ENCODE measurements around the gene FARSA. TPM values are rescaled to one million over a fixed set of nuclear protein-coding genes. Genes with fewer than 3 reads are reported as not detected.

The FARSA gene
- total RNA-seq, 2 experiments from 2014 or later, result 128 to 138 TPM

GRCh38 chr19:12884627-12884925, 48.9 kb downstream of the FARSA start:
- Mint-ChIP-seq H3K4me3 (peak overlapping the region; percentile 86), H3K27me3 (no peaks in the 10 kb centered on the region), H3K9me3 (peaks cover 7% of the 10 kb centered on the region), H3K36me3 (ENCODE audit: low read depth) (no peaks in the 10 kb centered on the region), H3K4me1 (ENCODE audit: low read depth) (peaks cover 18% of the 10 kb centered on the region), H3K27ac (peak overlapping the region; percentile 89)
- no peak for DNase-seq
- ChIA-PET CTCF (interaction anchor here (0.6 to 9.0 kb wide), 18 partner anchors 11 to 138 kb away, joined by 3 to 67 read pairs (median 5); partner anchors contain the start of genes CALR, FARSA and SYCE2), POLR2A (interaction anchor here (0.6 to 2.3 kb wide), 12 partner anchors 9 to 162 kb away, joined by 3 to 8 read pairs (median 4); partner anchors contain the start of genes RNASEH2A and SYCE2)
- intact Hi-C loops (cut with micrococcal nuclease), result loop anchor here (10.0 kb wide), 1 partner anchor 50 kb away; the partner anchor contains the start of genes CALR and FARSA
- no peak for ATAC-seq
- TF ChIP-seq, protein P1, sequence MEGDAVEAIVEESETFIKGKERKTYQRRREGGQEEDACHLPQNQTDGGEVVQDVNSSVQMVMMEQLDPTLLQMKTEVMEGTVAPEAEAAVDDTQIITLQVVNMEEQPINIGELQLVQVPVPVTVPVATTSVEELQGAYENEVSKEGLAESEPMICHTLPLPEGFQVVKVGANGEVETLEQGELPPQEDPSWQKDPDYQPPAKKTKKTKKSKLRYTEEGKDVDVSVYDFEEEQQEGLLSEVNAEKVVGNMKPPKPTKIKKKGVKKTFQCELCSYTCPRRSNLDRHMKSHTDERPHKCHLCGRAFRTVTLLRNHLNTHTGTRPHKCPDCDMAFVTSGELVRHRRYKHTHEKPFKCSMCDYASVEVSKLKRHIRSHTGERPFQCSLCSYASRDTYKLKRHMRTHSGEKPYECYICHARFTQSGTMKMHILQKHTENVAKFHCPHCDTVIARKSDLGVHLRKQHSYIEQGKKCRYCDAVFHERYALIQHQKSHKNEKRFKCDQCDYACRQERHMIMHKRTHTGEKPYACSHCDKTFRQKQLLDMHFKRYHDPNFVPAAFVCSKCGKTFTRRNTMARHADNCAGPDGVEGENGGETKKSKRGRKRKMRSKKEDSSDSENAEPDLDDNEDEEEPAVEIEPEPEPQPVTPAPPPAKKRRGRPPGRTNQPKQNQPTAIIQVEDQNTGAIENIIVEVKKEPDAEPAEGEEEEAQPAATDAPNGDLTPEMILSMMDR (IDR thresholded peaks at IDR 0.05), result no peak

- ChIA-PET CTCF (interaction anchor here (0.8 to 9.0 kb wide), 9 partner anchors 15 to 137 kb away, joined by 3 to 67 read pairs (median 5); partner anchors contain the start of genes CALR and SYCE2), POLR2A (interaction anchor here (0.9 to 2.3 kb wide), 7 partner anchors 8 to 162 kb away, joined by 3 to 8 read pairs (median 7); partner anchors contain the start of gene SYCE2)
- ATAC-seq (no peak), DNase-seq (no peak)
- H3K4me1 Mint-ChIP-seq (ENCODE audit: low read depth), result peaks cover 18% of the 10 kb centered on the region
- H3K36me3 Mint-ChIP-seq (ENCODE audit: low read depth), result no peaks in the 10 kb centered on the region
- peak overlapping the region; percentile 86 for H3K4me3 Mint-ChIP-seq
- H3K27me3 Mint-ChIP-seq, result no peaks in the 10 kb centered on the region
- intact Hi-C loops (cut with micrococcal nuclease), result loop anchor here (10.0 kb wide), 1 partner anchor 51 kb away; the partner anchor contains the start of genes CALR and FARSA
- TF ChIP-seq, protein P1 (IDR thresholded peaks at IDR 0.05), result no peak
- H3K9me3 Mint-ChIP-seq, result peaks cover 7% of the 10 kb centered on the region
- H3K27ac Mint-ChIP-seq, result no peak overlapping the region
Observed at GRCh38 chr19:12884202-12884601, 49.3 kb downstream of the FARSA start.

DNA sequence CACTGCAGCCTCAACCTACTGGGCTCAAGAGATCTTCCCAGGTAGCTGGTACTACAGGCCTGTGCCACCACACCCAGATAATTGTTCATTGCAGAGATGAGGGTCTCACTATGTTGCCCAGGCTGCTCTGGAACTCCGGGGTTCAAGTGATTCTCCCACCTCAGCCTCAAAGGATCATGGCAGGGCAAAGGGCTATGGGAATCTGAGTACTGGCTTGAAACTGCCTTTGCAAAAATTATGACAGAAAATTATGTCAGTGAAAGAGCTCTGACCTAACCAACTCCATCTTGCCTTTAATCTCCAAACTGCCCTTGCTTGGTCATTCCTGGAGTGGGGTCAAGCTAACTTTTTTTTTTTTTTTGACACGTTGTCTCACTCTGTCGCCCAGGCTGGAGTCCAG, 50.9 kb downstream of the FARSA start:
- POLR2A ChIA-PET, result interaction anchor here (0.6 to 2.6 kb wide), 4 partner anchors 10 to 201 kb away, joined by 3 to 9 read pairs (median 4); partner anchors contain the start of genes DHPS and GET3
- intact Hi-C loops (cut with micrococcal nuclease), result loop anchor here (10.0 kb wide), 1 partner anchor 52 kb away; the partner anchor contains the start of genes CALR and FARSA
- Mint-ChIP-seq H3K27me3 (no peaks in the 10 kb centered on the region), H3K9me3 (peaks cover 7% of the 10 kb centered on the region), H3K36me3 (ENCODE audit: low read depth) (peaks cover 6% of the 10 kb centered on the region), H3K4me1 (ENCODE audit: low read depth) (peaks cover 18% of the 10 kb centered on the region), H3K27ac (no peak overlapping the region), H3K4me3 (peak overlapping the region; percentile 90)
- DNase-seq, result no peak
- ATAC-seq, result no peak
- TF ChIP-seq, protein P1 (IDR thresholded peaks at IDR 0.05), result no peak
- CTCF ChIA-PET, result interaction anchor here (0.9 to 9.0 kb wide), 7 partner anchors 8 to 125 kb away, joined by 3 to 67 read pairs (median 6); partner anchors contain the start of gene GCDH

- Mint-ChIP-seq H3K27ac (peak within 1 kb of the TSS; percentile 88), H3K9me3 (peaks cover 7% of the 10 kb centered on the region), H3K4me3 (peak within 1 kb of the TSS; percentile 90), H3K36me3 (ENCODE audit: low read depth) (peaks cover 6% of the 10 kb centered on the region), H3K4me1 (ENCODE audit: low read depth) (peaks cover 16% of the 10 kb centered on the region), H3K27me3 (no peaks in the 10 kb centered on the region)
- DNase-seq, result peak; percentile 96
- ChIA-PET CTCF (interaction anchor here (0.8 to 9.0 kb wide), 11 partner anchors 9 to 124 kb away, joined by 3 to 67 read pairs (median 5); partner anchors contain the start of gene GCDH), POLR2A (interaction anchor here (1.1 to 2.6 kb wide), 4 partner anchors 8 to 58 kb away, joined by 3 to 9 read pairs (median 4); partner anchors contain the start of gene CALR)
- intact Hi-C loops (cut with micrococcal nuclease), result loop anchor here (10.0 kb wide), 1 partner anchor 54 kb away; the partner anchor contains the start of genes CALR and FARSA
- TF ChIP-seq, protein P1 (IDR thresholded peaks at IDR 0.05), result no peak
- ATAC-seq, result peak; percentile 73
Observed at GRCh38 chr19:12881172-12881808, 52.2 kb downstream of the FARSA start, which contains the start of gene DNASE2. TSS of gene DNASE2 (minus strand) at chr19:12881449. CDS start at chr19:12881375, 74 bp downstream.
